ENCODE measurements around the gene SH2D1A.

- no peak for TF ChIP-seq CTCF (conservative IDR thresholded peaks at IDR 0.05 in 1 of 2, IDR thresholded peaks at IDR 0.05 in 1 of 2; ENCODE audit: low read depth in 1 of 2, low read length in 2 of 2)
- TF ChIP-seq EZH2 (IDR thresholded peaks at IDR 0.05; ENCODE audit: low read length, missing control alignments): no peak
These were observed 75.7 kb downstream of the SH2D1A start for GRCh38 chrX:124421898-124422655.
